ENCODE measurements around the gene ARGLU1.

DNA sequence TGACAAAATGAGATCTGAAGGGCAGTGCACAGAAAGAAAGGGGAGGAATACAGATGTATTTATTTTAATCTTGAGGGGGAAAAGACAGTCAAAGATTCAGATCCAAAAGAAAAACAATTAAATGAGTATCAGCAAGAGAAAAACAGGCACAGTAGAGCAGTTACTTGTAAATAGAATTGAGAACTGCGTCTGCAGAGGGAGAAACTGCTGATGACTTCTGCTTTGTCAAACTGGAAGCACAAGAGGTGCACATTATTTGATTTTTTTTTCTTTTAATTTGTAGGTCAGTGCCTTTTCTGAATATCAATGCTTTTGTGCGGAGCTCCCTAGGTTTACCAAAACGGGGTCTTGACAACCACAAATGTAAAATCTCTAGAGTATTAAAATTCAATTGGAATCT is 69.8 kb downstream of the ARGLU1 start:
- no peak for TF ChIP-seq CTCF (IDR thresholded peaks at IDR 0.05)
- no peak for TF ChIP-seq ZFX (IDR thresholded peaks at IDR 0.05; ENCODE audit: borderline replicate concordance)

Data from 22Rv1 (cell line).